Activated naive CD4-positive, alpha-beta T cell treated with anti-CD3 and anti-CD28 coated beads, Interleukin-2, amount 50 U/mL, for 72 hours (primary cell): ENCODE data around the gene RBM11. TPM values are rescaled to one million over a fixed set of nuclear protein-coding genes. Genes with fewer than 3 reads are reported as not detected.
A peak's percentile ranks its signal among the peaks of the same experiment; 100 is the strongest.

ENCODE experiments used
- ATAC-seq, 2 donors: fragments of 150-1000 bp; cut with Tn5 transposase; 2 replicates each; pipeline ENCODE4 v1.10.0; 2021; ENCODE audit warnings: mild to moderate bottlenecking in 2 of 2, moderate library complexity in 2 of 2
- DNase-seq, 2 donors: peaks; one replicate each; pipeline ENCODE4 v3.0.0; 2021 to 2022; ENCODE audit warnings: low spot score in 2 of 2
- H3K27ac Mint-ChIP-seq, 2 donors: one replicate each; pipeline ENCODE4 v1.8.0; 2022; ENCODE audit warnings: mild to moderate bottlenecking in 2 of 2, mixed read lengths in 2 of 2
- H3K36me3 Mint-ChIP-seq, 2 donors: one replicate each; pipeline ENCODE4 v1.8.0; 2022; ENCODE audit warnings: mixed read lengths in 2 of 2
- H3K9me3 Mint-ChIP-seq, 2 donors: one replicate each; pipeline ENCODE4 v1.8.0; 2022; ENCODE audit warnings: mixed read lengths in 2 of 2
- total RNA-seq, 2 donors: library from RNA; stranded (reverse); gene quantifications; one replicate each; pipeline ENCODE4 v1.2.3, GENCODE V29; 2022

Gene RBM11
- total RNA-seq, 2 donors from 2014 or later = 7.4 to 8.2 TPM

DNA sequence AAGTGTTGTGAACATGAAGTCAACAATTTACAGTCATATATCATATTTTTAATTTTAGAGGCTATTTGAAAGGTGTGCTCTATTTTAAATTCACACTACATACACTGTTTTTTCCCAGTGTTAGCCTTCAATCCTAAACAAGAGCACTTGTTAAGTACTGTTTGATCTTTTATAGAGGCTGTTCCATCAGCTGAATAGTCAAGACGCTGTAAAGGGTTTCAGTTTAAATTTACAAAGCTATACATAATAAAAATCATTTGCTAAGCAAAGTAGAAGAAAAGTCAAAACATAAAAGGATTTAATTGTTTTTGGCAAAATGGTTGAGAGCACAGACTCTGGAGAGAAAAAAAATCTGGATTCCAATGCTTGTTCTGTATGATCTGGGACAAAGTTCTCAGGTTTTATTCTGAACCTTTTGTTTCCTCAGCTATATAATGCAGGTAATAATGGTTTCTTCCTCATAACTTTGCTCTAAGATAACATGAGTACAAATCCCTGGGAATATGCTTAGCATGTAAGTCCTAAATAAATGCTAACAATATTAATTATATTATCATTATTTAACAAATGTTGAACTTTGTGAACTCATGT, 44.3 kb downstream of the RBM11 start:
- Mint-ChIP-seq H3K9me3 (no peaks in the 10 kb centered on the region), H3K36me3 (no peaks in the 10 kb centered on the region), H3K27ac (no peak overlapping the region)
- no peak for ATAC-seq
- no peak for DNase-seq

DNA sequence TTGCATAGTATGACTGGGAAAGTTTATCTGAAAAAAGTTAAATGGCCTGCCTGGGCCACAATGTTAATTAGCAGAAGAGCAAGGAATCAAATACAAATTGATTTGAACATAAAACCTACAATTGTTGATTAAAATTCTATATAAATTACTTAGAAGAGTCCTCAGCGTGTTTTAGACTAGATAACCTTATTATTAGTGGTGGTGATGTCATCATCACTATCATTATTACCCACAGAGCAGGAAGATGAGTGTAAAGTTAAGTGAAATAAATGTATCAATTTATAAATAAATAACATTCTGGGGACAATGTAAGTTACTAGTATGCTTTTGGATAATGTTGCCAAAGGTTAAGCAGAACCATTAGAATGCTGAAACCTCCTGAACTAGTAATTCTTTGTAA, 46.1 kb downstream of the RBM11 start:
- Mint-ChIP-seq H3K9me3 (no peaks in the 10 kb centered on the region), H3K27ac (no peak overlapping the region), H3K36me3 (no peaks in the 10 kb centered on the region)
- no peak for DNase-seq
- no peak for ATAC-seq

DNA sequence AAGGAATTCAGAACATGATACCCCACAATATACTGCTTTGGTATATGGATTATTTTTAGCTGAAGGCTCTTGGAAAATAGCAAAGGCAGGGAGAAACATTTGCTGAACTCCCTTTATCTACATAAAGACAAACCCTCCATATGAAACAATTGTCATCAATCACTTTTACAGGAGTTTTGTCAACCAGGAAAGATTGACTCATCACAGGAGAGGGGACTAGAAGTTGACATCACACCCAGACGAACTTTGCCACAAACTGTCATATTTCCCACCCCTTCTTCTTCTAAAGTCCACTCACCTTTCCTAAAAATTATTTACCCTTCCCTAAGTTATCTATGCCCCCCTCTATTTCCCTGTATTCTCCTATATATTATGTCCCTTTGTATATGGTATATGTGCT, 47.9 kb downstream of the RBM11 start:
- Mint-ChIP-seq H3K36me3 (no peaks in the 10 kb centered on the region), H3K27ac (no peak overlapping the region)
- ATAC-seq = peak in 1 of 2 donors; percentile 30

DNA sequence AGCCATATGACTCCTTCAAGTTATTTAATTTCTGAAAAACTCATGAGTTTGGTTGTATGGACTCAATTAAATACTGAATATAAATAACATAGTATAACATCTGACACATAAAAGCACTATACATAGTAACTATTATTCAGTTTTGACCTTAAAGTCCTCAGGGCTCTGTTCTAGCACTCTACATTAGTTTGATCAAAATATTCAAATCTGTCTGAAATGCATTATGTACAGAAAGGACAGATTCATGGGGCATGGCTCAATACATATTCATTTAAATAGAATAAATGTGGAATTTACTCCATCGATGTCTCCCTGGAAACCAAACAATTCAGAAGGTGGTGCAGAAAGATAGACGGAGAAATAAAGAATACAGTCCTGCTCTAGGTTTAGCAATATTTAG, 49.1 kb downstream of the RBM11 start:
- H3K36me3 Mint-ChIP-seq = no peaks in the 10 kb centered on the region
- DNase-seq = no peak
- no peak overlapping the region for H3K27ac Mint-ChIP-seq
- H3K9me3 Mint-ChIP-seq = no peaks in the 10 kb centered on the region
- no peak for ATAC-seq

More for the DNA sequence above, 47.9 kb downstream of the RBM11 start:
- H3K9me3 Mint-ChIP-seq = no peaks in the 10 kb centered on the region
- no peak for DNase-seq

DNA sequence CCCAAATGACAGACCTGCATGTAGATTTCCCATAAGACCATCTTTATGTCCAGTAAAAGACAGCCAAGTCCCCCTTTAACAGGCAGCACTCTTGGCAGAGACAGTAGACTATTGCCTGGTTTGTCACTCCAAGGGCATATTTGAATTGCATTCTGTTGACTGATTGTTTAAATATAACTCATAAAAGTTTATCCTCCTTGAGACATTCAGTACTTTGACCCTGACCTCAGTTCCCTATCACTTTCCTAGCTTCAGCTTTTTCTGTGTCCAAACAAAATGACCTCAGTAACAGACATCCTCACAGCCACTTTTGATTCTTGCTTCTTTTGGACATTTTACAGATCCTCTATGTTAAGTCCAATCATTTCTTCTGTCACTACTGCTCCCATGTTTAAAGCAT, 51.1 kb downstream of the RBM11 start:
- no peak for ATAC-seq
- no peak overlapping the region for H3K27ac Mint-ChIP-seq
- no peaks in the 10 kb centered on the region for H3K9me3 Mint-ChIP-seq
- H3K36me3 Mint-ChIP-seq = no peaks in the 10 kb centered on the region
- no peak for DNase-seq

DNA sequence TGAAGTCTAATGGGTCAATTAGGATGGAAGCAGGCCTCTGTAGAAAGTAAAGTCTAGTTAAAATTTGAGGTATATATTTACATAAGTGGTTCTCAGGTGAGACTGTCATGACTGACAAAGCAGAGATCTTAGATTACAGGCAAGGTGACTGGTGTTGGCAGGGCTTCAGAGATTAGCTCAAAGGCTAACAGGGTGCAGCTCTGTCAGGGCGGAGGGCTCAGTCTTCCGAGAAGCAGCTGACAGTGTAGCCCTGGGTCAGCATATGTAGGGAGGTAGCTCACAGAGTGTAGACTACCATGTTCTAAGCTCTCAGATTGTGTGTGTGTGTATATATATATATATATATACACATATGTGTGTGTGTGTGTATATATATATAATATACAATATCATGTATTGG, 54.7 kb downstream of the RBM11 start:
- H3K27ac Mint-ChIP-seq = no peak overlapping the region
- no peaks in the 10 kb centered on the region for H3K36me3 Mint-ChIP-seq
- H3K9me3 Mint-ChIP-seq = no peaks in the 10 kb centered on the region
- DNase-seq = no peak
- ATAC-seq = no peak

DNA sequence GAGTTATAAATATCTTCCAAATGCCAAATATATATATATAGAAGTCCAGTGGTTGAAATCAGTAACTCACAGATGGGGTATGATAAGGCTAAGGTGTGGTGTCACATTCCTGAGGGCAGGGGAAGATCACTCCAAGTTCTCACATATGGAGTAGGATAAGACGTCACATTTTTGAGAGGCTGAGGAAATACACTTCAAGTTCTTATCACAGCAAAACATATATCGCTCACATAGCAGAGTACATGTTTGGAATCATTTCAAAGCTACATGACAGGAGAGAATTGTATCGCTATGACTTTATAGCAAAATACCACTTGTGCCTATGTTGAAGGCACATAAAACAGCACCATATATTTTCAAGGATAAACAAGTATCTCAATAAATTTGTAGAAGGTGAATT, 55.1 kb downstream of the RBM11 start:
- no peak for DNase-seq
- Mint-ChIP-seq H3K9me3 (no peaks in the 10 kb centered on the region), H3K27ac (no peak overlapping the region), H3K36me3 (no peaks in the 10 kb centered on the region)
- ATAC-seq = no peak

DNA sequence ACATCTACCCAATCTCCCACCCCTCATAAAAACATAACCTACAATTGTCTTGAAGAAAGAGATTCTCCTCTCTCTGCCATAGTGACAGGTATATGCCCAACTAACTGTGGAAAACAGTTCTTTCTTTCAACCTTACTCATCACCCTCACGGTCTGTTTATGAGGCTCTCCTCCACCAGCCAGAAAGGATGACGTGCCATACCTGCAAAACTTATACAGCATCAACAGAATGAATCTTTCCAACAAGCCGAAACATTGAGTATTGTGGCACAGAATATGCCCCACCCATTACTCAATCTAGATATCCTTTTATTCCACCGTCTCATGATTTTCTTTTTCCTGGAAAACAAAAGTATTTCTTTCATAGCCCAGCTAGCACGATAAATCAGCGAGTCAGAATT, 55.7 kb downstream of the RBM11 start:
- no peaks in the 10 kb centered on the region for H3K9me3 Mint-ChIP-seq
- no peaks in the 10 kb centered on the region for H3K36me3 Mint-ChIP-seq
- ATAC-seq = no peak
- no peak for DNase-seq
- H3K27ac Mint-ChIP-seq = no peak overlapping the region

DNA sequence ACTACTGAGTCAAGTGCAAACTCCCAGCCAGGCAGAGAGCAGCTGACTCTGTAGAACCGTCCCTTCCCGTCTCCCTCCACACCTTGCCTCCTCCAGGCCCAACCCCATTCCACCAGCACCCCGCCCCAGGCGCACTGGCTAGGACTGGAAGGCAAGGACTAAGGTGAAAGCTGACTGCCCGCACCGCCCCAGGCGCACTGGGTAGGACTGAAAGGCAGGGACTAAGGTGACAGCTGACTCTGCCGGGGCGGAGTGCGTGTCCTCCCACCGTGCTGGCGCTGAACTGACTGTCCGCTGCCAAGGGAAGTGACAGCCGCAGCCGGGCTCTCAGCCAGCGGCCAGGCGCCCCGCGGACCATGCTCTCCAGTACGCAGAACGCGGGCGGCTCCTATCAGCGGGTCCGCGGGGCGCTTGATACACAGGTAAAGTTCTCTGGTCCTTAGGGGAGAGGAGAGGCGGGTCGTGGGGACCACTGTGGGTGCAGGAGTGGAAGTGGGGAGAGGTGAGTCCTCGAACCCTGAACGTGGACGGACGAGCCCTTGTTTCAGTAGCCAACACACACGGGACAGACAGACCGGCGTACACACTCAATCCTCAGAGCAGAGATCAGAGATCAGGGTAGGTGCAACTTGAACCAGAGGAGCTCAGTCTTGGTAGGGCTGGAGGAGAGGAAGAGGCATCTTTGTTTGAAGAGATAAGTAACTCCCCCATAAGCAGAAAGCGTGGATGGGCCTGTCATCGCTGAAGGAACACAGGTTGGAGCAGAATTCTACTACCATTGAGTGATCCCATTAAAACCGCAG, 58.0 kb downstream of the RBM11 start:
- DNase-seq (no peak), ATAC-seq (peak in 1 of 2 donors; percentile 35)
- H3K9me3 Mint-ChIP-seq = no peaks in the 10 kb centered on the region
- H3K36me3 Mint-ChIP-seq = no peaks in the 10 kb centered on the region
- no peak overlapping the region for H3K27ac Mint-ChIP-seq

DNA sequence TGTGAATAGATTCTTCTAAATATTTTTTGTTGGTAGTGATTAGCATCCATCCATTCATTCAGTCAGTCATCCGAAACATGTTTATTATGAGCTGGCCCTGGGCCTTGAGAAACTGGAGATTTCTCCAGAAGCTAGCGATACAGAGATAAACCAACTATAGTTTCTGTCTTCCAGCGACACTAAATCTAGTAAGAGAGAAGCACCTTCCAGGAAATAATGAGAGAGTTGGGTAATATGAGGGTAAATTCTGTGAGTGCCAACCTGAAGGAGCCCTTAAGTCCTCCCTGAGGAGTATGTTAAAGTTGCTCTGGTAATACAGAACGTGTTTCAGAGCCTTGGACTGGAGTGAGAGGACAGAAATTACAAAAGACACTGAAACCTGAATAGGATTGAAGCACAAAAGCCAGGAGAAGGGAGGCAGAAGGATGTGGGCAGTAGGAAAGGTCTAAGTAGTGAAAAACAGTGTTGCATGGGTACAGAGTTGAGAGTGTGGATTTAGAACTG, 59.8 kb downstream of the RBM11 start:
- DNase-seq = no peak
- no peaks in the 10 kb centered on the region for H3K9me3 Mint-ChIP-seq
- ATAC-seq = no peak
- no peaks in the 10 kb centered on the region for H3K36me3 Mint-ChIP-seq
- H3K27ac Mint-ChIP-seq = no peak overlapping the region

Other genes starting within 250 kb of the RBM11 start
- not detected for gene LIPI, start 5.2 kb upstream of the RBM11 start, total RNA-seq
- gene HSPA13, start 167.0 kb downstream of the RBM11 start, total RNA-seq = 10 to 100 TPM; 35.6 to 40.8 TPM